Spleen (tissue), 11 donors: Measurements from ENCODE around the gene VPS39. TPM values are rescaled to one million over a fixed set of nuclear protein-coding genes. Genes with fewer than 3 reads are reported as not detected.
"Not testable (repeated sequence)": the region's sequence is repeated elsewhere in the genome, so short reads cannot be mapped to it uniquely, and the experiment has no call there.

ENCODE experiments used
- DNase-seq: peaks from one replicate; pipeline ENCODE4 v3.0.0-alpha.2; 2020
- H3K27ac ChIP-seq, 8 donors: fragments of 200-600 bp; sonication (generic) in 7 of 8; 1 replicate in 4 of 8; 2 replicates in 4 of 8; pipeline versions ENCODE4 v1.5.0 to v1.8.0; 2016 to 2021; ENCODE audit warnings: inconsistent platforms in 4 of 8, mild to moderate bottlenecking in 4 of 8, moderate library complexity in 1 of 8
- H3K27me3 ChIP-seq, 7 donors: fragments of 200-600 bp; sonication (generic) in 6 of 7; replicated peaks in 1 of 7; 1 replicate in 4 of 7; 2 replicates in 3 of 7; pipeline versions ENCODE4 v1.5.0 to v1.8.0; 2016 to 2021; ENCODE audit warnings: inconsistent platforms in 3 of 7, mild to moderate bottlenecking in 1 of 7
- H3K36me3 ChIP-seq, 6 donors: fragments of 200-600 bp; sonication (generic) in 5 of 6; 1 replicate in 4 of 6; 2 replicates in 2 of 6; pipeline versions ENCODE4 v1.5.0 to v1.8.0; 2016 to 2021; ENCODE audit warnings: inconsistent platforms in 2 of 6
- H3K4me1 ChIP-seq, 6 donors: fragments of 200-600 bp; sonication (generic) in 5 of 6; 1 replicate in 3 of 6; 2 replicates in 3 of 6; pipeline versions ENCODE4 v1.5.0 to v1.8.0; 2016 to 2021; ENCODE audit warnings: inconsistent platforms in 3 of 6
- H3K4me3 ChIP-seq, 8 donors: fragments of 200-600 bp; sonication (generic) in 7 of 8; 1 replicate in 4 of 8; 2 replicates in 4 of 8; pipeline versions ENCODE4 v1.5.0 to v1.8.0; 2016 to 2021; ENCODE audit warnings: inconsistent platforms in 4 of 8, mild to moderate bottlenecking in 4 of 8, moderate library complexity in 2 of 8
- H3K9me3 ChIP-seq, 8 donors: fragments of 200-600 bp; sonication (generic) in 7 of 8; 1 replicate in 4 of 8; 2 replicates in 4 of 8; pipeline versions ENCODE4 v1.5.0 to v1.8.0; 2016 to 2021; ENCODE audit warnings: inconsistent platforms in 4 of 8
- CTCF ChIP-seq, 11 experiments: fragments of 200-600 bp in 7 of 11; fragments of 450-650 bp in 4 of 11; sonication (generic) in 4 of 11; IDR thresholded peaks in 8 of 11; conservative IDR thresholded peaks in 3 of 11; 1 replicate in 7 of 11; 2 replicates in 4 of 11; pipeline versions ENCODE4 v1.4.0 to v1.8.0; 2016 to 2021; ENCODE audit warnings: antibody characterized with exemption in 11 of 11, inconsistent platforms in 4 of 11, mild to moderate bottlenecking in 1 of 11
- POLR2A ChIP-seq, 3 donors: fragments of 450-650 bp; IDR thresholded peaks; one replicate each; pipeline ENCODE4 v1.5.1; 2017; ENCODE audit warnings: antibody characterized with exemption in 3 of 3, mild to moderate bottlenecking in 1 of 3
- POLR2AphosphoS5 ChIP-seq, 3 donors: sonication (generic); formaldehyde crosslinking; IDR thresholded peaks; one replicate each; pipeline ENCODE4 v1.5.1; 2017; ENCODE audit warnings: antibody characterized with exemption in 3 of 3
- WGBS, 5 donors: extraction: QIAGEN DNeasy Blood & Tissue Kit in 3 of 5; methylation state at CpG; one replicate each; pipeline versions ENCODE4 v1.1.5 to v1.1.7; 2013 to 2018; 5-methylcytosine and 5-hydroxymethylcytosine counted together
- intact Hi-C: fragments of 100-400 bp; cut with DNase I; formaldehyde crosslinking; loops from one replicate; pipeline ENCODE4 v1.15.0; 2023; ENCODE audit warnings: low total_unique reads
- polyA plus RNA-seq, 3 donors: library from polyadenylated mRNA; stranded (reverse); fragments of 200-250 nt; gene quantifications; one replicate each; pipeline ENCODE4 v1.2.1, GENCODE V29; 2013
- total RNA-seq, 7 donors: library from RNA; depleted of rRNA in 3 of 7; stranded (reverse); fragments of >200 nt in 3 of 7; fragmentation: NEBNext Ultra II Directional in 4 of 7; extraction: Animal tissue kit (Norgen Biotek cat#: 25700) in 4 of 7; gene quantifications; one replicate each; pipeline versions ENCODE4 v1.1.0 to v1.2.1, GENCODE V29; 2016 to 2021
- donor health status: healthy with polysubstance abuse.
- donor health status: DM: no; HTN: no; CAD: no; lungs with moderate emphysema.
- donor health status: DM: no; HTN: no; CAD: no.
- donor health status: Bipolar disorder and iron deficiency.
- donor health status: healthy.
- donor health status: DM: no; HTN: no; CAD: no.
- donor health status: DM: yes; HTN: yes; CAD: no.

Gene VPS39
- total and polyA plus RNA-seq, 10 donors: 25.9 to 220 (median 94.2) TPM

- no peaks in the 10 kb centered on the region for H3K27me3 ChIP-seq
- no peak overlapping the region for H3K27ac ChIP-seq
- DNase-seq: no peak
- intact Hi-C loops: no loop called here
- no peak for TF ChIP-seq CTCF (IDR thresholded peaks at IDR 0.05 in 8 of 11, conservative IDR thresholded peaks at IDR 0.05 in 3 of 11)
- TF ChIP-seq POLR2A (IDR thresholded peaks at IDR 0.05): no peak
- TF ChIP-seq POLR2AphosphoS5 (IDR thresholded peaks at IDR 0.05): no peak
- no peaks in the 10 kb centered on the region for H3K4me1 ChIP-seq
- H3K36me3 ChIP-seq: peaks cover 6 to 94% (median 59%) of the 10 kb centered on the region in 6 donors
- H3K9me3 ChIP-seq: no peaks in the 10 kb centered on the region
- H3K4me3 ChIP-seq: no peak overlapping the region
These were observed 31.6 kb upstream of the VPS39 start for GRCh38 chr15:42239528-42240182.

- DNase-seq: no peak
- WGBS, 5 donors: 57 to 89% (median 61%) methylated on average over 2 of the region's 2 CpGs
- H3K27me3 ChIP-seq: no peaks in the 10 kb centered on the region
- H3K36me3 ChIP-seq: peaks cover 6 to 100% (median 80%) of the 10 kb centered on the region in 6 donors
- intact Hi-C loops: no loop called here
- no peaks in the 10 kb centered on the region for H3K9me3 ChIP-seq
- TF ChIP-seq POLR2A (IDR thresholded peaks at IDR 0.05) (no peak), CTCF (IDR thresholded peaks at IDR 0.05 in 8 of 11, conservative IDR thresholded peaks at IDR 0.05 in 3 of 11) (no peak), POLR2AphosphoS5 (IDR thresholded peaks at IDR 0.05) (no peak)
- peak overlapping the region in 1 of 8 donors; percentile 10 for H3K27ac ChIP-seq
- H3K4me3 ChIP-seq: no peak overlapping the region
- no peaks in the 10 kb centered on the region for H3K4me1 ChIP-seq
These were observed 25.0 kb upstream of the VPS39 start for GRCh38 chr15:42233107-42233506.

- no peak for TF ChIP-seq CTCF (IDR thresholded peaks at IDR 0.05 in 8 of 11, conservative IDR thresholded peaks at IDR 0.05 in 3 of 11)
- TF ChIP-seq POLR2A (IDR thresholded peaks at IDR 0.05): no peak
- no peak for TF ChIP-seq POLR2AphosphoS5 (IDR thresholded peaks at IDR 0.05)
- Histone ChIP-seq H3K4me3 (no peak overlapping the region), H3K9me3 (no peaks in the 10 kb centered on the region), H3K4me1 (no peaks in the 10 kb centered on the region), H3K27me3 (no peaks in the 10 kb centered on the region), H3K36me3 (peaks cover 6 to 100% (median 80%) of the 10 kb centered on the region in 6 donors), H3K27ac (peak overlapping the region in 1 of 8 donors; percentile 10)
- intact Hi-C loops: no loop called here
- DNase-seq: no peak
- WGBS, 5 donors: 59 to 76% (median 70%) methylated on average over 5 of the region's 5 CpGs
These were observed 24.5 kb upstream of the VPS39 start for GRCh38 chr15:42232606-42233005.

GRCh38 chr15:42231088-42231487 is 23.0 kb upstream of the VPS39 start:
- 95 to 98% (median 98%) methylated on average over 1 of the region's 1 CpG for WGBS, 5 donors
- TF ChIP-seq CTCF (IDR thresholded peaks at IDR 0.05 in 8 of 11, conservative IDR thresholded peaks at IDR 0.05 in 3 of 11) (no peak), POLR2AphosphoS5 (IDR thresholded peaks at IDR 0.05) (no peak), POLR2A (IDR thresholded peaks at IDR 0.05) (no peak)
- Histone ChIP-seq H3K4me1 (no peaks in the 10 kb centered on the region), H3K27ac (no peak overlapping the region), H3K9me3 (no peaks in the 10 kb centered on the region), H3K4me3 (no peak overlapping the region), H3K36me3 (peaks cover 6 to 100% (median 80%) of the 10 kb centered on the region in 6 donors), H3K27me3 (no peaks in the 10 kb centered on the region)
- no peak for DNase-seq
- intact Hi-C loops: no loop called here

GRCh38 chr15:42228981-42229380 is 20.9 kb upstream of the VPS39 start:
- H3K27ac ChIP-seq, DNase-seq, H3K4me1 ChIP-seq, intact Hi-C loops, H3K9me3 ChIP-seq, H3K4me3 ChIP-seq, H3K27me3 ChIP-seq: not testable (repeated sequence)
- H3K36me3 ChIP-seq: peaks cover 6 to 100% (median 84%) of the 10 kb centered on the region in 6 donors
- WGBS, 5 donors: 93 to 97% (median 97%) methylated on average over 5 of the region's 5 CpGs
